ENCODE data around the gene SESTD1. TPM values are rescaled to one million over a fixed set of nuclear protein-coding genes. Genes with fewer than 3 reads are reported as not detected.
A peak's percentile ranks its signal among the peaks of the same experiment; 100 is the strongest.

SESTD1 gene
- total and polyA plus RNA-seq, 2 of the 13 experiments (the other 11 are each of a cell fraction or from before 2014, with no cell fraction given), result 74.4 to 101 TPM

DNA sequence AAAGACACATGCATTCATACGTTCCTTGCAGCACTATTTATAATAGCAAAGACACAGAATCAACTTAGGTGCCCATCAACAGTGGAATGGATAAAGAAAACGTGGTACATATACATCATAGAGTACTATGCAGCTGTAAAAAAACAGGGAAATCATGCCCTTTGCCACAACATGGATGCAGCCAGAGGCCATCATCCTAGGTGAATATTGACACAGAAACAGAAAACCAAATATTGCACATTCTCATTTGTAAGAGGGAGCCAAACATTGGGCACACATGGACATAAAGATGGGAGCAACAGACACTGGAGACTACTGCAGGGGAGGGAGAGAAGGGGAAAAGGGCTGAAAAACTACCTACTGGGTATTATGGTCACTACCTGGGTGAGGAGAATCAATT is 73.5 kb downstream of the SESTD1 start (continued):
- TF ChIP-seq NFAT5 (CRISPR knock-in tag; IDR thresholded peaks at IDR 0.05), result no peak
- TF ChIP-seq POLR2AphosphoS2 (IDR thresholded peaks at IDR 0.05; ENCODE audit: low read depth, low read length), result no peak
- no peak for TF ChIP-seq HOXA5 (CRISPR knock-in tag; IDR thresholded peaks at IDR 0.05)
- TF ChIP-seq GMEB1 (CRISPR knock-in tag; IDR thresholded peaks at IDR 0.05; ENCODE audit: borderline replicate concordance), result no peak
- no peak for TF ChIP-seq RARG (CRISPR knock-in tag; IDR thresholded peaks at IDR 0.05; ENCODE audit: low read depth)
- no peak for TF ChIP-seq IRX3 (CRISPR knock-in tag; IDR thresholded peaks at IDR 0.05; ENCODE audit: borderline replicate concordance, low read depth)
- TF ChIP-seq ZNF530 (CRISPR knock-in tag; IDR thresholded peaks at IDR 0.05; ENCODE audit: low read depth), result no peak
- TF ChIP-seq, protein P1, sequence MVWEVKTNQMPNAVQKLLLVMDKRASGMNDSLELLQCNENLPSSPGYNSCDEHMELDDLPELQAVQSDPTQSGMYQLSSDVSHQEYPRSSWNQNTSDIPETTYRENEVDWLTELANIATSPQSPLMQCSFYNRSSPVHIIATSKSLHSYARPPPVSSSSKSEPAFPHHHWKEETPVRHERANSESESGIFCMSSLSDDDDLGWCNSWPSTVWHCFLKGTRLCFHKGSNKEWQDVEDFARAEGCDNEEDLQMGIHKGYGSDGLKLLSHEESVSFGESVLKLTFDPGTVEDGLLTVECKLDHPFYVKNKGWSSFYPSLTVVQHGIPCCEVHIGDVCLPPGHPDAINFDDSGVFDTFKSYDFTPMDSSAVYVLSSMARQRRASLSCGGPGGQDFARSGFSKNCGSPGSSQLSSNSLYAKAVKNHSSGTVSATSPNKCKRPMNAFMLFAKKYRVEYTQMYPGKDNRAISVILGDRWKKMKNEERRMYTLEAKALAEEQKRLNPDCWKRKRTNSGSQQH (CRISPR knock-in tag; IDR thresholded peaks at IDR 0.05; ENCODE audit: low read depth), result no peak
- no peak for TF ChIP-seq MYC (CRISPR knock-in tag; IDR thresholded peaks at IDR 0.05; ENCODE audit: borderline replicate concordance)
- TF ChIP-seq ZNF331 (CRISPR knock-in tag; IDR thresholded peaks at IDR 0.05), result peak; percentile 86
- no peak for TF ChIP-seq SCMH1 (CRISPR knock-in tag; IDR thresholded peaks at IDR 0.05; ENCODE audit: borderline replicate concordance)
- no peak for TF ChIP-seq DRAP1 (CRISPR knock-in tag; IDR thresholded peaks at IDR 0.05)
- no peak for TF ChIP-seq ZBTB49 (CRISPR knock-in tag; IDR thresholded peaks at IDR 0.05; ENCODE audit: borderline replicate concordance)
- no peak for TF ChIP-seq SNRNP70 (IDR thresholded peaks at IDR 0.05; ENCODE audit: low read depth, low read length)
- TF ChIP-seq ZNF253 (CRISPR knock-in tag; IDR thresholded peaks at IDR 0.05; ENCODE audit: borderline replicate concordance), result no peak
- TF ChIP-seq, protein P2, sequence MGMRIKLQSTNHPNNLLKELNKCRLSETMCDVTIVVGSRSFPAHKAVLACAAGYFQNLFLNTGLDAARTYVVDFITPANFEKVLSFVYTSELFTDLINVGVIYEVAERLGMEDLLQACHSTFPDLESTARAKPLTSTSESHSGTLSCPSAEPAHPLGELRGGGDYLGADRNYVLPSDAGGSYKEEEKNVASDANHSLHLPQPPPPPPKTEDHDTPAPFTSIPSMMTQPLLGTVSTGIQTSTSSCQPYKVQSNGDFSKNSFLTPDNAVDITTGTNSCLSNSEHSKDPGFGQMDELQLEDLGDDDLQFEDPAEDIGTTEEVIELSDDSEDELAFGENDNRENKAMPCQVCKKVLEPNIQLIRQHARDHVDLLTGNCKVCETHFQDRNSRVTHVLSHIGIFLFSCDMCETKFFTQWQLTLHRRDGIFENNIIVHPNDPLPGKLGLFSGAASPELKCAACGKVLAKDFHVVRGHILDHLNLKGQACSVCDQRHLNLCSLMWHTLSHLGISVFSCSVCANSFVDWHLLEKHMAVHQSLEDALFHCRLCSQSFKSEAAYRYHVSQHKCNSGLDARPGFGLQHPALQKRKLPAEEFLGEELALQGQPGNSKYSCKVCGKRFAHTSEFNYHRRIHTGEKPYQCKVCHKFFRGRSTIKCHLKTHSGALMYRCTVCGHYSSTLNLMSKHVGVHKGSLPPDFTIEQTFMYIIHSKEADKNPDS (CRISPR knock-in tag; IDR thresholded peaks at IDR 0.05), result no peak
- TF ChIP-seq RORA (CRISPR knock-in tag; IDR thresholded peaks at IDR 0.05), result no peak

Data from HepG2 (cell line).